ENCODE data around the gene PLEKHG3.

PLEKHG3 gene

DNA sequence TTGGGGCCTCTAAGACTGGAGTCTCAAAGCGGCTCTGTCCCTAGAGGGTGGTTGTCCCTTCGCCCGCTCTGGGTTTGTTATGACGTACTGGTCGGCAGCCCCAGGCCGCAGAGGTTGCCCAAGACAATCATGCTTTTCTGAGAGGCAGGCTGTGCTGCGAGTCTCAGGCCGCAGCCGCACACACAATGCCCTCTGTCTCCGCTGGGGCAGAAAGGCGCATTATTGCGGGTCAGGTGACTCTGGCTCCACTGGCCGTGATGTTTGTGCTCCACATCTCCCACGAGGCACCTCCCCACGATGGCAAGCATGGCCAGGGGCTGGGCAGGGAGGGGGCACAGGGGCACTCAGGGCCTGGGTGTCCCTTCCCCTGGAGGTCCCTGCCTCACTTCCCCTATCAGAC is 21.0 kb upstream of the PLEKHG3 start:
- Histone ChIP-seq H4K20me1 (ENCODE audit: control insufficient read depth, insufficient read depth, low read depth, low read length) (no peaks in the 10 kb centered on the region), H3K4me1 (ENCODE audit: control insufficient read depth, low read length) (no peaks in the 10 kb centered on the region), H3K79me2 (ENCODE audit: control insufficient read depth, low read length) (no peaks in the 10 kb centered on the region), H3K9me2 (replicated peaks; ENCODE audit: control insufficient read depth, low read length) (no peaks in the 10 kb centered on the region), H3K4me3 (ENCODE audit: low read length) (no peak overlapping the region), H3K27me3 (ENCODE audit: control insufficient read depth, low read length) (no peaks in the 10 kb centered on the region), H3K4me2 (ENCODE audit: low read length) (no peak overlapping the region), H3K36me3 (ENCODE audit: control insufficient read depth, low read length) (no peaks in the 10 kb centered on the region), H3K9me3 (ENCODE audit: control insufficient read depth, insufficient read depth, low read length) (no peaks in the 10 kb centered on the region), H3F3A (ENCODE audit: control insufficient read depth, insufficient read depth) (no peaks in the 10 kb centered on the region), H3K27ac (ENCODE audit: low read depth, low read length) (no peak overlapping the region)
- no peak for TF ChIP-seq EZH2phosphoT487 (IDR thresholded peaks at IDR 0.05; ENCODE audit: borderline replicate concordance, low read length)
- TF ChIP-seq, protein P1, sequence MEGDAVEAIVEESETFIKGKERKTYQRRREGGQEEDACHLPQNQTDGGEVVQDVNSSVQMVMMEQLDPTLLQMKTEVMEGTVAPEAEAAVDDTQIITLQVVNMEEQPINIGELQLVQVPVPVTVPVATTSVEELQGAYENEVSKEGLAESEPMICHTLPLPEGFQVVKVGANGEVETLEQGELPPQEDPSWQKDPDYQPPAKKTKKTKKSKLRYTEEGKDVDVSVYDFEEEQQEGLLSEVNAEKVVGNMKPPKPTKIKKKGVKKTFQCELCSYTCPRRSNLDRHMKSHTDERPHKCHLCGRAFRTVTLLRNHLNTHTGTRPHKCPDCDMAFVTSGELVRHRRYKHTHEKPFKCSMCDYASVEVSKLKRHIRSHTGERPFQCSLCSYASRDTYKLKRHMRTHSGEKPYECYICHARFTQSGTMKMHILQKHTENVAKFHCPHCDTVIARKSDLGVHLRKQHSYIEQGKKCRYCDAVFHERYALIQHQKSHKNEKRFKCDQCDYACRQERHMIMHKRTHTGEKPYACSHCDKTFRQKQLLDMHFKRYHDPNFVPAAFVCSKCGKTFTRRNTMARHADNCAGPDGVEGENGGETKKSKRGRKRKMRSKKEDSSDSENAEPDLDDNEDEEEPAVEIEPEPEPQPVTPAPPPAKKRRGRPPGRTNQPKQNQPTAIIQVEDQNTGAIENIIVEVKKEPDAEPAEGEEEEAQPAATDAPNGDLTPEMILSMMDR (IDR thresholded peaks at IDR 0.05; ENCODE audit: low read depth, low read length, poor library complexity, severe bottlenecking): no peak

DNA sequence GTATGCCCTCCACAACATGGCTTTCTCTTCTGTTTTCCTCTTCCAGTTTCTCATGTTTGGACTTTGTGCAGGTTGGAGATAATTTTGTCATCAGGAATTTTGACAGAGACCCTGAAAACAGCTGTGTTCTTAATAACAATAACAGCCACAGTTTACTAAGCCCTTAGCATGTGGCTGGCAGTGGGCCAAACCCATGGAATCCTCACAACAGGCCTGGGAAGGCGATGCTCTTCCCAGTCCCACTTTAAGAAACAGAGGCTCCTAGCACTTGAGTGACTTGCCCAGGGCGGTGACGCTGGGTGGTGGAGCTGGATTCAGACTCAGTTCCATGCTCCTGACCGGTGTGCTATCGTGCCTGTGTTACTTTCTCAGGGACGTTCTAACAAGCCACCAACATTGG is 20.1 kb upstream of the PLEKHG3 start:
- TF ChIP-seq, protein P1 (IDR thresholded peaks at IDR 0.05; ENCODE audit: low read depth, low read length, poor library complexity, severe bottlenecking): no peak
- TF ChIP-seq EZH2phosphoT487 (IDR thresholded peaks at IDR 0.05; ENCODE audit: borderline replicate concordance, low read length): no peak
- Histone ChIP-seq H3K4me1 (ENCODE audit: control insufficient read depth, low read length) (no peaks in the 10 kb centered on the region), H3K27me3 (ENCODE audit: control insufficient read depth, low read length) (peaks cover 6% of the 10 kb centered on the region; the same call in 1 of the 2 replicates), H3K4me2 (ENCODE audit: low read length) (no peak overlapping the region), H3K9me2 (replicated peaks; ENCODE audit: control insufficient read depth, low read length) (no peaks in the 10 kb centered on the region), H3K4me3 (ENCODE audit: low read length) (no peak overlapping the region), H3K79me2 (ENCODE audit: control insufficient read depth, low read length) (no peaks in the 10 kb centered on the region), H3K27ac (ENCODE audit: low read depth, low read length) (no peak overlapping the region), H3F3A (ENCODE audit: control insufficient read depth, insufficient read depth) (no peaks in the 10 kb centered on the region), H4K20me1 (ENCODE audit: control insufficient read depth, insufficient read depth, low read depth, low read length) (no peaks in the 10 kb centered on the region), H3K9me3 (ENCODE audit: control insufficient read depth, insufficient read depth, low read length) (no peaks in the 10 kb centered on the region), H3K36me3 (ENCODE audit: control insufficient read depth, low read length) (no peaks in the 10 kb centered on the region)

DNA sequence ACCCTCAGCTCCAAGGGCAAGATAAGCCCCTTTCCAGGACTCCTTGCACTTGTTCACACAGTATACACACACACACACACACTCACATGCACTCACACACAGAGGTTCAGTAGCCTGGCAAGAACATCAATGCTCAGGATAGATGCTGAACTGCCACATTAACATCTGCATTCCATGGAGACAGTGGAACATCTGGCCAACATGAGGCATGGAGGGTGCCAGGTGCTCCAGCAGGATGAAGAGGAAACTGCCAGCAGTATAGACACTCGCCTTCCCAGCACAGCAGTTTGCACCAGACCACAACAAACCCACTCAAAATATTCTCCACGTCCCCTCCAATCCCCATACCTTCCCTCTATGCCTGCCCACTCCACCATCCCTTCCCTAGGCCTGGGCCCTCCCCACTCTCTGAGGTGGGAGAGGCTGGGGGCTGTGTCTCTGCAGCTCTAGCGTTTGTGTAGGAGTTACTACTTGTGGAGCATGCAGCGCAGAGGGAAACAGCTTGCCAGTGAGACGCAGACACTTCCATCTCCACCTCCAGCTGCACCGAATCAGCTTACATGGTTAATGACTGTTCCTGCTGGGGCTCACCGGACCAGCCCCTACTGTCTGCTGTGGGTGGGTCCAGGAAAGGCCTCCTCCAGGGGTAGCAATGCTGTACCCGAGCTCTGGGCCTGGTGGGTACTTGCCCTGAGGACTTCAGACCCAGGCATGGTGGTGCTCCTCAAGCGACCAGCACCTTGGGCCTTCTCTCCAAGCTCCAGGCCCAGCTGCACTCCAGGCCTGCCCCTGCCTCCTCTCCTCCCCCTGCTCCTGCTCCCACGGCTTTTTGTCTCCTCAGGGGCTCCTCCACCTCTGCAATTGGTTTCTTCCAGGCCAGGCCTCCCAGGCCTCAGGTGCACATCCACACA is 18.6 kb upstream of the PLEKHG3 start:
- no peak overlapping the region for H3K4me2 ChIP-seq (ENCODE audit: low read length)
- H3K9me2 ChIP-seq (replicated peaks; ENCODE audit: control insufficient read depth, low read length): no peaks in the 10 kb centered on the region
- H4K20me1 ChIP-seq (ENCODE audit: control insufficient read depth, insufficient read depth, low read depth, low read length): no peaks in the 10 kb centered on the region
- peaks cover 6% of the 10 kb centered on the region; the same call in 1 of the 2 replicates for H3K27me3 ChIP-seq (ENCODE audit: control insufficient read depth, low read length)
- H3K4me3 ChIP-seq (ENCODE audit: low read length): no peak overlapping the region
- no peaks in the 10 kb centered on the region for H3F3A ChIP-seq (ENCODE audit: control insufficient read depth, insufficient read depth)
- no peak overlapping the region for H3K27ac ChIP-seq (ENCODE audit: low read depth, low read length)
- no peaks in the 10 kb centered on the region for H3K4me1 ChIP-seq (ENCODE audit: control insufficient read depth, low read length)
- no peaks in the 10 kb centered on the region for H3K36me3 ChIP-seq (ENCODE audit: control insufficient read depth, low read length)
- TF ChIP-seq EZH2phosphoT487 (IDR thresholded peaks at IDR 0.05; ENCODE audit: borderline replicate concordance, low read length): no peak
- TF ChIP-seq, protein P1 (IDR thresholded peaks at IDR 0.05; ENCODE audit: low read depth, low read length, poor library complexity, severe bottlenecking): no peak
- no peaks in the 10 kb centered on the region for H3K79me2 ChIP-seq (ENCODE audit: control insufficient read depth, low read length)
- H3K9me3 ChIP-seq (ENCODE audit: control insufficient read depth, insufficient read depth, low read length): no peaks in the 10 kb centered on the region
